Mucosa of descending colon (tissue), 3 donors: ENCODE measurements around the gene UVSSA. TPM values are rescaled to one million over a fixed set of nuclear protein-coding genes. Genes with fewer than 3 reads are reported as not detected.

ENCODE experiments used
- ATAC-seq: fragments of 200-7000 bp; cut with Tn5 transposase; one replicate; pipeline ENCODE4 v1.9.1; 2020; ENCODE audit warnings: mild to moderate bottlenecking, moderate library complexity
- DNase-seq, 3 donors: peaks; one replicate each; pipeline ENCODE4 v3.0.0-alpha.2; 2020
- H3K36me3 ChIP-seq: fragments of 200-600 bp; one replicate; pipeline ENCODE4 v1.8.0; 2021; ENCODE audit warnings: low read depth, mild to moderate bottlenecking
- H3K4me1 ChIP-seq: fragments of 200-600 bp; one replicate; pipeline ENCODE4 v1.8.0; 2021; ENCODE audit warnings: low read depth, mild to moderate bottlenecking
- H3K4me3 ChIP-seq: fragments of 200-600 bp; one replicate; pipeline ENCODE4 v1.8.0; 2021; ENCODE audit warnings: mild to moderate bottlenecking
- H3K9me3 ChIP-seq: fragments of 200-600 bp; one replicate; pipeline ENCODE4 v1.8.0; 2021; ENCODE audit warnings: mild to moderate bottlenecking
- CTCF ChIP-seq: fragments of 200-600 bp; IDR thresholded peaks from one replicate; pipeline ENCODE4 v1.8.0; 2022; ENCODE audit warnings: antibody characterized with exemption, mild to moderate bottlenecking
- intact Hi-C, 2 donors: fragments of 100-400 bp; cut with DNase I in 1 of 2; cut with micrococcal nuclease in 1 of 2; formaldehyde crosslinking; loops; one replicate each; pipeline versions ENCODE4 v1.11.0 to v1.11.1; 2022; cut with DNase I, micrococcal nuclease
- total RNA-seq, 3 donors: library from RNA; stranded (reverse); fragmentation: NEBNext Ultra II Directional in 2 of 3; extraction: Animal tissue kit (Norgen Biotek cat#: 25700) in 2 of 3; gene quantifications; one replicate each; pipeline versions ENCODE4 v1.2.1 to v1.2.4, GENCODE V29; 2021 to 2023
- donor health status: DM: no; HTN: no; CAD: no; lungs with moderate emphysema.
- donor health status: DM: no; HTN: no; CAD: no.
- donor health status: DM: no; HTN: yes; CAD: no.

The UVSSA gene
- total RNA-seq, 3 donors from 2014 or later = 31.7 to 39.9 (median 36.8) TPM

GRCh38 chr4:1396806-1397455 lies 49.9 kb downstream of the UVSSA start:
- intact Hi-C loops = no loop called here

GRCh38 chr4:1398681-1399507 lies 51.9 kb downstream of the UVSSA start:
- peaks cover 11% of the 10 kb centered on the region for H3K9me3 ChIP-seq
- H3K36me3 ChIP-seq = no peaks in the 10 kb centered on the region
- DNase-seq = peak in 2 of 3 donors; percentile 10 to 37
- H3K4me3 ChIP-seq = no peak overlapping the region
- ATAC-seq = no peak
- TF ChIP-seq CTCF = no peak
- intact Hi-C loops = no loop called here
- no peaks in the 10 kb centered on the region for H3K4me1 ChIP-seq

More at GRCh38 chr4:1396806-1397455, 49.9 kb downstream of the UVSSA start:
- H3K4me1 ChIP-seq = no peaks in the 10 kb centered on the region
- no peak overlapping the region for H3K4me3 ChIP-seq
- TF ChIP-seq CTCF = no peak
- H3K9me3 ChIP-seq = peaks cover 11% of the 10 kb centered on the region
- DNase-seq (peak in 2 of 3 donors; percentile 5 to 26), ATAC-seq (no peak)
- H3K36me3 ChIP-seq = no peaks in the 10 kb centered on the region

GRCh38 chr4:1399508-1400190 lies 52.6 kb downstream of the UVSSA start:
- no peak for TF ChIP-seq CTCF
- ATAC-seq (no peak), DNase-seq (peak in 1 of 3 donors; percentile 7)
- no peaks in the 10 kb centered on the region for H3K36me3 ChIP-seq
- intact Hi-C loops = no loop called here
- H3K9me3 ChIP-seq = peaks cover 11% of the 10 kb centered on the region
- no peaks in the 10 kb centered on the region for H3K4me1 ChIP-seq
- no peak overlapping the region for H3K4me3 ChIP-seq

GRCh38 chr4:1400191-1400805 lies 53.3 kb downstream of the UVSSA start:
- intact Hi-C loops = no loop called here
- peaks cover 11% of the 10 kb centered on the region for H3K9me3 ChIP-seq
- H3K36me3 ChIP-seq = no peaks in the 10 kb centered on the region

More at GRCh38 chr4:1400191-1400805, 53.3 kb downstream of the UVSSA start:
- no peaks in the 10 kb centered on the region for H3K4me1 ChIP-seq
- peak in 2 of 3 donors; percentile 11 to 29 for DNase-seq
- no peak for TF ChIP-seq CTCF
- no peak for ATAC-seq
- no peak overlapping the region for H3K4me3 ChIP-seq
